GM18519 (cell line): ENCODE results near the gene PDLIM4.

Experiments used
- ATAC-seq: cut with Tn5 transposase; IDR thresholded peaks from one replicate; pipeline ENCODE4 v1.9.1; 2021; ENCODE audit warnings: mild to moderate bottlenecking, moderate library complexity; ENCODE audit not compliant: unreplicated experiment, low FRiP score

PDLIM4 gene

GRCh38 chr5:132301344-132302271 lies 44.1 kb downstream of the PDLIM4 start:
- ATAC-seq: no peak

GRCh38 chr5:132302413-132302812 lies 44.9 kb downstream of the PDLIM4 start:
- no peak for ATAC-seq

GRCh38 chr5:132303589-132303988 lies 46.1 kb downstream of the PDLIM4 start:
- no peak for ATAC-seq

- ATAC-seq: no peak
Observed at GRCh38 chr5:132305420-132305819, 47.9 kb downstream of the PDLIM4 start.

- no peak for ATAC-seq
Observed at GRCh38 chr5:132308701-132309100, 51.2 kb downstream of the PDLIM4 start.

GRCh38 chr5:132309679-132310078 lies 52.2 kb downstream of the PDLIM4 start:
- no peak for ATAC-seq

- no peak for ATAC-seq
Observed at GRCh38 chr5:132310141-132310834, 52.8 kb downstream of the PDLIM4 start.

DNA sequence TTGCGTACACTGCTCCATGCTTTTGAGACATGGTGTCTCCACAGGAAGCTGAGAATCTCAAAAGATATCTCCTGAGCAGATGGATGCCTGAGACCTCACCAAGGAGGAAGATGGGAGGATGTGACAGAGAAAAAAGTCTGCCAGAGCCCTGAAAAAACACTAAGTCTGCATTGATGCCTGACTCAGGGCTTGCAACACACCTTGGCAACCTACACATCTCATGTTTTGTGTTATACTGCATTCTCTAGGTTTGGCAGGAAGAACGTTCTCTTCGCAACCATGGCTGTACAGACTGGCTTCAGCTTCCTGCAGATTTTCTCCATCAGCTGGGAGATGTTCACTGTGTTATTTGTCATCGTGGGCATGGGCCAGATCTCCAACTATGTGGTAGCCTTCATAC lies 55.9 kb downstream of the PDLIM4 start:
- no peak for ATAC-seq

GRCh38 chr5:132313961-132314432 lies 56.5 kb downstream of the PDLIM4 start:
- no peak for ATAC-seq

- no peak for ATAC-seq
Observed at GRCh38 chr5:132315529-132316067, 58.1 kb downstream of the PDLIM4 start.

- no peak for ATAC-seq
Observed at GRCh38 chr5:132319975-132320374, 62.5 kb downstream of the PDLIM4 start.

- no peak for ATAC-seq
Observed at GRCh38 chr5:132321109-132321721, 63.7 kb downstream of the PDLIM4 start.

DNA sequence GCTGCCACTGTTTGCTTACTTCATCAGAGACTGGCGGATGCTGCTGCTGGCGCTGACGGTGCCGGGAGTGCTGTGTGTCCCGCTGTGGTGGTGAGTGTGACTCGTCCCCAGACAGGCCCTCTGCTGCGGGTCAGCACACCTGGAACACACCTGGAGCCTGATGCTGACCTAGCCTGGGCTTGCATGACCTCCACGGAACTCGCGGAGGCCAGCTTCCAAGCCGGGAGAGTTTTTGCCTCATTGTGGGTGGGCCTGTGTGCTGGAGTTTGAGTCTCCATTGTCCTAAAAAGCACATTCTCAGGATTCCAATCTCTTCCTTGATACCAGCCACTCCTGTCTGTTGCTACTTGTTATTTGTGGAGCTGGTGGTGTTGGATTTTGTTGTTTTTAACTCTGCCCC lies 64.8 kb downstream of the PDLIM4 start:
- no peak for ATAC-seq
